Measurements from ENCODE around the gene SPATS1. TPM values are rescaled to one million over a fixed set of nuclear protein-coding genes. Genes with fewer than 3 reads are reported as not detected.

SPATS1 gene
- total RNA-seq, 1 donor from 2014 or later: 1.8 TPM

DNA sequence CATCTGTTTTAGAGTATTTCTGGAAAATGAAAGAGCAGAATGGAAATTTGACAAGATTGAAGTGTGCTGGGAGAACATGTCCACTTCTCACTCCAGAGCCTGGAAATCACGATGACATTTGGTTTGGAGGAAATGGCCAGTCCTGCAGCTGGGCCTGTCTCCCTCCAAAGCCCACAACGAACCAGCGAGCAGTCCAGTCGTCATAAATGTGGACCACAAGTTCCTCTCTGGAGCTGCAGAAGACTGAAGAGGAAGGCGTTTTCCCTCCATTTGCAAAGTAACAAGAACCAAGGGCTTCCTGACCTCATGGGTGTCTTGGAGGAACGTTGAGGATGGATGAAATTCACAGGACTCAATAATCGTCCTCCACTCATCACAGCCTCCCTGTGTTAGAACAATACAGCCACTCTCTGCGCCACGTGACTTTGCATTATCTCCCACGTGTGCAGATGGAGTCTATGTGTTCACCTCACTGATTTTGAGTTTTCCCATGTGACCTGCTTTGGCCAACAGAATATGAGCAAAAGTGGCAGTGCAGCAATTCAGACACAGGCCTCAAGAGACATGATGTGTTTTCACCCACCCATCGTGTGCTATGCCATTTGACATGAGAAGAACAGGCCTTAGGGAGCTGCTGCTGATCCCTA lies 9.1 kb upstream of the SPATS1 start:
- H3K27ac ChIP-seq: no peak overlapping the region
- H3K4me3 ChIP-seq: no peak overlapping the region
- H3K4me1 ChIP-seq: no peaks in the 10 kb centered on the region
- intact Hi-C loops (cut with DNase I): no loop called here
- H3K9me3 ChIP-seq: no peaks in the 10 kb centered on the region
- peak; percentile 39 to 45 for ATAC-seq
- DNase-seq: no peak
- H3K27me3 ChIP-seq (ENCODE audit: low read depth): peaks cover 8% of the 10 kb centered on the region
- TF ChIP-seq, protein P1, sequence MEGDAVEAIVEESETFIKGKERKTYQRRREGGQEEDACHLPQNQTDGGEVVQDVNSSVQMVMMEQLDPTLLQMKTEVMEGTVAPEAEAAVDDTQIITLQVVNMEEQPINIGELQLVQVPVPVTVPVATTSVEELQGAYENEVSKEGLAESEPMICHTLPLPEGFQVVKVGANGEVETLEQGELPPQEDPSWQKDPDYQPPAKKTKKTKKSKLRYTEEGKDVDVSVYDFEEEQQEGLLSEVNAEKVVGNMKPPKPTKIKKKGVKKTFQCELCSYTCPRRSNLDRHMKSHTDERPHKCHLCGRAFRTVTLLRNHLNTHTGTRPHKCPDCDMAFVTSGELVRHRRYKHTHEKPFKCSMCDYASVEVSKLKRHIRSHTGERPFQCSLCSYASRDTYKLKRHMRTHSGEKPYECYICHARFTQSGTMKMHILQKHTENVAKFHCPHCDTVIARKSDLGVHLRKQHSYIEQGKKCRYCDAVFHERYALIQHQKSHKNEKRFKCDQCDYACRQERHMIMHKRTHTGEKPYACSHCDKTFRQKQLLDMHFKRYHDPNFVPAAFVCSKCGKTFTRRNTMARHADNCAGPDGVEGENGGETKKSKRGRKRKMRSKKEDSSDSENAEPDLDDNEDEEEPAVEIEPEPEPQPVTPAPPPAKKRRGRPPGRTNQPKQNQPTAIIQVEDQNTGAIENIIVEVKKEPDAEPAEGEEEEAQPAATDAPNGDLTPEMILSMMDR (IDR thresholded peaks at IDR 0.05): no peak
- no peaks in the 10 kb centered on the region for H3K36me3 ChIP-seq

DNA sequence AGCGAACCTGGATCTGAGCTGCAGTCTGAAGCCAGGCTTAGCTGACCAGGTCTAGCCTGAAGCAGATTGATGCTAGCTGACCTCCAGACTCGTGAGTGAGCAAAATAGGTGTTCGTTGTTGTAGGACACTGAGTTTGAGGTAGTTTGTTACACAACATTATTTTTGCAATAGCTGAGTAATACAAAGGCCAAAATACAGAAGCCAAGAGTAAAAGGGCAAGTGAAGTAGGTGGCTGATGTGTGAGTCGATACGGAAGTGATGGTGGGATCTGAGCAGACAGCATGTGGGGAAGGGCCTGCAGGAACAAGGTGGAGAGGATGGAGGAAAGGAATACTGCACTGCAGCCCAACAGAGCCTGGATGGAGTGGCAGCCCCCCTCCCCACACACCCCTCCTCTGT lies 8.5 kb upstream of the SPATS1 start:
- no peaks in the 10 kb centered on the region for H3K36me3 ChIP-seq
- intact Hi-C loops (cut with DNase I): no loop called here
- ATAC-seq (peak; percentile 17 to 44), DNase-seq (no peak)
- peaks cover 8% of the 10 kb centered on the region for H3K27me3 ChIP-seq (ENCODE audit: low read depth)
- no peak overlapping the region for H3K4me3 ChIP-seq
- TF ChIP-seq, protein P1 (IDR thresholded peaks at IDR 0.05): no peak
- no peak overlapping the region for H3K27ac ChIP-seq
- H3K9me3 ChIP-seq: no peaks in the 10 kb centered on the region
- H3K4me1 ChIP-seq: no peaks in the 10 kb centered on the region

DNA sequence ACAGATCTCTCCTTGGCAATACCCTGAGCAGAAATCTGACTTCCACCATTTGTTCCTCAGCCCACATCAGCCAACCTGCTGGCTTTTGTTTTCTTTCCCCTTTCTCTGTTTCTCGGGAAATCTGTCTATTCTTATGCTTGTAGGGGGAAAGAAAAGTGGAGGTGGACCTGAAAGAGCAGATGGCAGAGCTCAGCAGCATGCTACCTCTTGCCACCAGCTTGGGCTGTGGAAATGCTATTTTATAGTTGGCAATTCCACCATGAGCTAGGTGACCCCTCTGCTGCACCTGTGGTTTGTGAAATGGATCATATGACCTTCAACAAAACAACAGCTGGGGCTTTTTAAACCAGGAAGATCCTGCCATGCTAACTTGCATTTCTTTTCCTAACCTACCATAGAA lies 6.8 kb upstream of the SPATS1 start:
- no peak overlapping the region for H3K27ac ChIP-seq
- intact Hi-C loops (cut with DNase I): no loop called here
- no peaks in the 10 kb centered on the region for H3K9me3 ChIP-seq
- no peak for DNase-seq
- H3K36me3 ChIP-seq: no peaks in the 10 kb centered on the region
- no peak overlapping the region for H3K4me3 ChIP-seq
- no peaks in the 10 kb centered on the region for H3K4me1 ChIP-seq
- H3K27me3 ChIP-seq (ENCODE audit: low read depth): peaks cover 8% of the 10 kb centered on the region
- TF ChIP-seq, protein P1 (IDR thresholded peaks at IDR 0.05): no peak
- ATAC-seq: no peak

DNA sequence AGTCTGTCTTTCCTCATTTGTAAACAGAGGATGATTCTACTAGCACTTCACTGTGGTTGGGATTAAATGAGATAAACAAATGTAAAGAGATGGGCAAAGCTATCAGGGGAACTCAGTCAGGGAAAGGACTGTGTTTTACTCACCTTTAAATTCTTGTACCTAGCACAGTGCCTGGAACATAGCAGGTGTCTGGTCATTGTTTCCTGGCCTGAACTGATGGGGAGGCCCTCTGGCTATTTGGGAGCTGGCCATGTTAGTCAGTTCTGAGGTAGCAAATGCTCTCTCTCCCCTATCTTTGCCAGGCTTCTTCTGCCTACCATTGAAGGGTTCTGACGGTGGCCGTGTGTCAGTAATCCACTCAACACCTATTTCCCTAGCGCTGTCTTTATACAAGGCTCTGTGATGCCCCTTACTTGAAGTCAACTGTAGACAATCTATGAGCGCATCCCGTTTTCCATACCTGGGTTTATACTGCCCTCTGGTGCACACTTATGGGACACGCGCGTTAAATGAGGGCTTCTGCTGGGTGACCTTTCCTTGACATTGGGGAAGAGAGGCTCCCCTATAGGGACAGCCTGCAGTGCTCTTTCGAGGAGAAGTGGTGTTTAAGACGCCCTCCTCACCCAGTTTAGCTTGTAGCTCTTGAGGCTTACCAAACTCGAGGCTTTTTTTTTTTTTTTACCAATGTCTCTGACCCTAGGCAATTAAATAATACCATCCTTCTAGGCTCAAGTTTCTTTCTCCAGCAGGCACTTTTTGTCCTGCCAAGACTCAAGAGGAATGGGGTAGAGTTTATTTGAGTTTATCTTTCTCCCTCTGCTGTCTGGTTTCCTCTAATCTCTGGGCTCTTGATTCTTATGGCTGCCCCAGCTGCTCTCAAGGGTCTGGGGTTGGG lies 4.0 kb upstream of the SPATS1 start:
- intact Hi-C loops (cut with DNase I): no loop called here
- H3K27me3 ChIP-seq (ENCODE audit: low read depth): peaks cover 24% of the 10 kb centered on the region

DNA sequence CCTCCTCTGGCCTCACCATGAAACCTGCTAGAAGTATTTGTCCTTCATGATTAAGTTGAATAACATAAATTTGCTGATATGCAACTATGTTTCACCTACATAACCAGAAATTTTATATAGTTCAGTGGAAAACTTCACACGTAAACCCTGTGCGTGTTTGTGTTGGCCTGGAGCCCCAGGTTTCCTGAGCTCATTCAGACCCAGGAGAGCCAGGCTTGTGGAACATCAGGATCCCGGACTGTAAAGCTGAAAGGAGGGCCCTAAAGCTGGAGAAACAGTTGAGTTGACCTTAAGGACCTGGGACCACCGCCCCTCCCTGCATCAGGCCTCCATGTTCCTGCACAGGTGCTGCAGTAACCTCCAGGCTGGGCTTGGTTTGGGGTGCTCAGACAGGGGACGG lies 3.1 kb upstream of the SPATS1 start:
- DNase-seq (no peak), ATAC-seq (no peak)
- peaks cover 24% of the 10 kb centered on the region for H3K27me3 ChIP-seq (ENCODE audit: low read depth)
- intact Hi-C loops (cut with DNase I): no loop called here
- TF ChIP-seq, protein P1 (IDR thresholded peaks at IDR 0.05): no peak
- H3K36me3 ChIP-seq: no peaks in the 10 kb centered on the region
- H3K4me3 ChIP-seq: no peak overlapping the region
- H3K27ac ChIP-seq: no peak overlapping the region
- no peaks in the 10 kb centered on the region for H3K4me1 ChIP-seq
- no peaks in the 10 kb centered on the region for H3K9me3 ChIP-seq

More for the DNA sequence above, 4.0 kb upstream of the SPATS1 start:
- Histone ChIP-seq H3K4me1 (no peaks in the 10 kb centered on the region), H3K4me3 (no peak overlapping the region), H3K36me3 (no peaks in the 10 kb centered on the region), H3K9me3 (no peaks in the 10 kb centered on the region), H3K27ac (no peak overlapping the region)
- DNase-seq (no peak), ATAC-seq (peak; percentile 84 to 86)
- TF ChIP-seq, protein P1 (IDR thresholded peaks at IDR 0.05): peak; percentile 73

All from lower lobe of right lung (tissue), 2 donors.